ENCODE measurements around the gene SH3PXD2A.

- TF ChIP-seq CTCF (IDR thresholded peaks at IDR 0.05 in 8 of 11, conservative IDR thresholded peaks at IDR 0.05 in 3 of 11) (no peak), POLR2AphosphoS5 (IDR thresholded peaks at IDR 0.05) (no peak)
Measured at GRCh38 chr10:103775776-103776175, 79.6 kb downstream of the SH3PXD2A start.
